Natural killer cell (primary cell): Measurements from ENCODE around the gene HADHB. TPM values are rescaled to one million over a fixed set of nuclear protein-coding genes. Genes with fewer than 3 reads are reported as not detected.

ENCODE experiments used
- ATAC-seq, 3 donors: fragments of 150-1000 bp in 2 of 3; fragments of 200-7000 bp in 1 of 3; cut with Tn5 transposase; 1 replicate in 1 of 3; 2 replicates in 2 of 3; pipeline ENCODE4 v1.10.0; 2021; ENCODE audit warnings: mild to moderate bottlenecking in 2 of 3, moderate library complexity in 2 of 3
- DNase-seq, 2 donors: peaks; one replicate each; pipeline versions ENCODE4 v3.0.0 to v3.0.0-alpha.2; 2013 to 2021; ENCODE audit warnings: mixed read lengths in 1 of 2
- H3K27ac ChIP-seq: one replicate; pipeline ENCODE4 v1.5.1; 2013; ENCODE audit warnings: mild to moderate bottlenecking, low read length
- H3K27me3 ChIP-seq: one replicate; pipeline ENCODE4 v1.6.1; 2013; ENCODE audit warnings: low read length; ENCODE audit not compliant: control insufficient read depth, insufficient read depth
- H3K36me3 ChIP-seq: one replicate; pipeline ENCODE4 v1.6.1; 2013; ENCODE audit warnings: low read length; ENCODE audit not compliant: control insufficient read depth, insufficient read depth
- H3K4me1 ChIP-seq: one replicate; pipeline ENCODE4 v1.6.1; 2013; ENCODE audit warnings: low read length; ENCODE audit not compliant: control insufficient read depth, insufficient read depth
- H3K4me3 ChIP-seq: one replicate; pipeline ENCODE4 v1.5.1; 2013; ENCODE audit warnings: low read length
- H3K9me3 ChIP-seq: one replicate; pipeline ENCODE4 v1.6.1; 2013; ENCODE audit warnings: low read length; ENCODE audit not compliant: control insufficient read depth, insufficient read depth
- H3K27ac Mint-ChIP-seq, 2 donors: one replicate each; pipeline ENCODE4 v1.8.0; 2022; ENCODE audit warnings: mild to moderate bottlenecking in 2 of 2, mixed read lengths in 2 of 2, moderate library complexity in 1 of 2
- H3K27me3 Mint-ChIP-seq, 2 donors: one replicate each; pipeline ENCODE4 v1.8.0; 2022; ENCODE audit warnings: low read depth in 2 of 2, mixed read lengths in 2 of 2
- H3K36me3 Mint-ChIP-seq: one replicate; pipeline ENCODE4 v1.8.0; 2022; ENCODE audit warnings: mixed read lengths
- H3K4me1 Mint-ChIP-seq, 2 donors: one replicate each; pipeline ENCODE4 v1.8.0; 2022; ENCODE audit warnings: mixed read lengths in 2 of 2
- H3K4me3 Mint-ChIP-seq: one replicate; pipeline ENCODE4 v1.8.0; 2022; ENCODE audit warnings: mild to moderate bottlenecking, moderate library complexity, mixed read lengths
- H3K9me3 Mint-ChIP-seq, 2 donors: one replicate each; pipeline ENCODE4 v1.8.0; 2022; ENCODE audit warnings: mixed read lengths in 2 of 2
- CTCF ChIP-seq: fragments of 200-600 bp; IDR thresholded peaks from one replicate; pipeline ENCODE4 v1.8.0; 2022; ENCODE audit warnings: antibody characterized with exemption
- WGBS: methylation state at CpG from one replicate; pipeline ENCODE4 v1.1.7; 2013; ENCODE audit warnings: missing lambda C conversion rate; ENCODE audit not compliant: insufficient coverage; 5-methylcytosine and 5-hydroxymethylcytosine counted together
- intact Hi-C: fragments of 100-400 bp; cut with micrococcal nuclease; formaldehyde crosslinking; loops from one replicate; pipeline ENCODE4 v1.14.2; 2022
- total RNA-seq, 4 donors: library from RNA; stranded (reverse); fragments of 120-200 nt in 1 of 4; gene quantifications; one replicate each; pipeline versions ENCODE4 v1.2.3 to v1.2.4, GENCODE V29; 2013 to 2022

HADHB gene
- total RNA-seq, 3 donors from 2014 or later (not counting 1 experiment from before 2014, with no cell fraction given): 43.1 to 58.8 (median 53.0) TPM

DNA sequence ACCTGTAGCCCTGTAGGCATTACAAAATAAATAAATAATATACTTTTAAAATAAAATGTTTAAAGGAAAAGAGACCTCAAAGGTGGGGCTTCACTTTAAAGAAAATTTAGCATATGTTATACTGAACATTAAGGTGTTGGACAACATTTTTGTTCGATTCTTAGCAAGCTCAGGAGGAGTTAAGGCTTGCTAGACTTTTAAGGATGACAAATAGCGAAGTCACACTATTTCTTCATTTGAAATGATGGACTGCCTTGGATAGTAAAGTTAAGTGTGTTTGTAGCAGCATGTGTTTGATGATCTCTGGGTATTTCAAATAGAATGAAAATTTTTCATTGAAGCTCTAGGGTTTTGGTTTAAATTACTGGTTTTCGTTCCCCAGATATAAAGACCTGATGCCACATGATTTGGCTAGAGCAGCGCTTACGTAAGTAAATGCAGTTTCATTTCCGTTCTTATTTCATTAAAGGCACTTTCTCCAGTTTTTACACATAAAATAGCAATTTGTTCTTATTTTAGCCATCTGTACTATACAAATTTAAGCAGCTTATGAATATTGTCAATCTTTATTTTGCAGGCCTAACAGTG is 24.9 kb downstream of the HADHB start:
- no peak overlapping the region for H3K27ac Mint-ChIP-seq
- no peaks in the 10 kb centered on the region for H3K27me3 Mint-ChIP-seq
- ATAC-seq (no peak), DNase-seq (no peak)
- peaks cover 11% of the 10 kb centered on the region for H3K36me3 ChIP-seq
- 88% methylated on average over 6 of the region's 6 CpGs for WGBS
- no peaks in the 10 kb centered on the region for H3K4me1 ChIP-seq
- intact Hi-C loops: no loop called here
- H3K4me1 Mint-ChIP-seq: no peaks in the 10 kb centered on the region
- no peak overlapping the region for H3K4me3 ChIP-seq
- TF ChIP-seq CTCF: no peak
- H3K9me3 ChIP-seq: no peaks in the 10 kb centered on the region
- peaks cover 6% of the 10 kb centered on the region for H3K36me3 Mint-ChIP-seq
- no peak overlapping the region for H3K27ac ChIP-seq
- H3K4me3 Mint-ChIP-seq: no peak overlapping the region
- H3K9me3 Mint-ChIP-seq: no peaks in the 10 kb centered on the region
- H3K27me3 ChIP-seq: no peaks in the 10 kb centered on the region

DNA sequence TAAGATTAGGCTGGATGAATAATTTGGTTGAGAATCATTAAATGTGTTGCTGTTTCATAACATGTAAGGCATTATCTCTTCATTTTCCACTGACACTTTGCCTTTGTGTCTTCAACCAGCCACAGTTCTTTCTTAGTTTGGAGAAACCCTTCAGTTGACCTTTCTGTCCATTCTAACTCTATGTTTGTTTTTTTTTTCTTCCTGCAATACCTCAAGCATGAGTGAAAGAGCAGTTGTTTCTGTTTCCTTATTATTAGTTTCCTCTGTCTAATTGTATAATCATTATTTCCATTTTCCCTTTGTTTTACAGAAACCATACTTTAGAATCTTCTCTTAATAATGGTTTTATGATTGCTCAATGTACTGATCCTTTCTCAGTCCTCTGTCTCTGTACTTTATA is 25.6 kb downstream of the HADHB start:
- H3K27ac Mint-ChIP-seq: peak overlapping the region in 1 of 2 donors; percentile 37
- no peak for TF ChIP-seq CTCF
- ATAC-seq (no peak), DNase-seq (no peak)
- Histone ChIP-seq H3K27ac (no peak overlapping the region), H3K36me3 (peaks cover 12% of the 10 kb centered on the region), H3K27me3 (no peaks in the 10 kb centered on the region), H3K4me1 (no peaks in the 10 kb centered on the region), H3K4me3 (no peak overlapping the region), H3K9me3 (no peaks in the 10 kb centered on the region)
- no peaks in the 10 kb centered on the region for H3K9me3 Mint-ChIP-seq
- H3K4me1 Mint-ChIP-seq: no peaks in the 10 kb centered on the region
- no peaks in the 10 kb centered on the region for H3K27me3 Mint-ChIP-seq
- peaks cover 6% of the 10 kb centered on the region for H3K36me3 Mint-ChIP-seq
- intact Hi-C loops: no loop called here
- H3K4me3 Mint-ChIP-seq: no peak overlapping the region

- TF ChIP-seq CTCF: no peak
- H3K36me3 Mint-ChIP-seq: peaks cover 6% of the 10 kb centered on the region
- Histone ChIP-seq H3K4me3 (no peak overlapping the region), H3K4me1 (no peaks in the 10 kb centered on the region), H3K27me3 (no peaks in the 10 kb centered on the region), H3K36me3 (peaks cover 30% of the 10 kb centered on the region), H3K9me3 (no peaks in the 10 kb centered on the region), H3K27ac (no peak overlapping the region)
- no peak for ATAC-seq
- WGBS: 91% methylated on average over 2 of the region's 2 CpGs
- no peak for DNase-seq
- no peaks in the 10 kb centered on the region for H3K4me1 Mint-ChIP-seq
- no peaks in the 10 kb centered on the region for H3K9me3 Mint-ChIP-seq
- H3K27ac Mint-ChIP-seq: no peak overlapping the region
- intact Hi-C loops: no loop called here
- H3K4me3 Mint-ChIP-seq: no peak overlapping the region
- no peaks in the 10 kb centered on the region for H3K27me3 Mint-ChIP-seq
These were observed 28.8 kb downstream of the HADHB start for GRCh38 chr2:26273501-26273900.

DNA sequence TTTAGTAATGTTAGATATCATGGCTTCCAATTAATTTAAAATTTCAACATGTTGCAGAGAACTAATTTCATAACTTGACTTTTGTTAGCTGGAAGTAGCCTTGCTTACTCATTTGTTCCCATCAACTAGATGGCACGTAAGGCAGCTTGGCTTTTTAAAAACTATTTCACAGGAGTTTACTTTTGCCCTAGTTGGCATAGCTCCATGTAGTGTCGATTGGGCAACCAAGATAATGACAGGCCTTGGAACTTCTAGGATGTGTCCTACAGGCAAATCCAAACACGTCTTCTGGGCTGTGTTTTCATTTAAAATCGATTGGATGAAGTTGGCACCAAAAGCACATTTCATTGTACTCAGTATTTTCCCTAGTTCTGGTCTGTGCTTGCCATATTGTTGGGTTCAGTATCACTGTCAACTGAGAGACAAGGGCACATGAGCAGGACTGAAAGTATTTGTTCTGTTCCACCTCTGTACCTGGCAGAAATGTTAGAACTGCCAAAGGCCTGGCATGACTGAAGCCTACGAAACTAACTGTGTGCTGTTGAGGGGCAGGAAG is 29.4 kb downstream of the HADHB start:
- ATAC-seq (no peak), DNase-seq (no peak)
- H3K4me3 ChIP-seq: no peak overlapping the region
- intact Hi-C loops: no loop called here
- H3K9me3 ChIP-seq: no peaks in the 10 kb centered on the region
- no peaks in the 10 kb centered on the region for H3K27me3 ChIP-seq
- peaks cover 6% of the 10 kb centered on the region for H3K36me3 Mint-ChIP-seq
- no peaks in the 10 kb centered on the region for H3K27me3 Mint-ChIP-seq
- H3K36me3 ChIP-seq: peaks cover 36% of the 10 kb centered on the region
- TF ChIP-seq CTCF: no peak
- no peaks in the 10 kb centered on the region for H3K4me1 Mint-ChIP-seq
- no peak overlapping the region for H3K27ac Mint-ChIP-seq
- H3K4me3 Mint-ChIP-seq: no peak overlapping the region
- 95% methylated on average over 5 of the region's 5 CpGs for WGBS
- no peaks in the 10 kb centered on the region for H3K4me1 ChIP-seq
- no peaks in the 10 kb centered on the region for H3K9me3 Mint-ChIP-seq
- H3K27ac ChIP-seq: no peak overlapping the region
